GM12874 (cell line): ENCODE results near the gene MPP3.

Experiments
- CTCF ChIP-seq: IDR thresholded peaks from 2 replicates; pipeline ENCODE4 v1.5.1; 2011; ENCODE audit warnings: low read depth, mild to moderate bottlenecking, control low read depth, low read length, moderate library complexity; ENCODE audit not compliant: insufficient read depth

MPP3 gene

GRCh38 chr17:43770957-43771356, 62.0 kb downstream of the MPP3 start:
- TF ChIP-seq CTCF = no peak

GRCh38 chr17:43769859-43770258, 63.1 kb downstream of the MPP3 start:
- TF ChIP-seq CTCF = no peak

- TF ChIP-seq CTCF = no peak
These were observed 63.5 kb downstream of the MPP3 start for GRCh38 chr17:43769426-43769825.

GRCh38 chr17:43768943-43769342, 64.0 kb downstream of the MPP3 start:
- no peak for TF ChIP-seq CTCF

- TF ChIP-seq CTCF = no peak
These were observed 64.6 kb downstream of the MPP3 start for GRCh38 chr17:43768382-43768781.

- no peak for TF ChIP-seq CTCF
These were observed 65.3 kb downstream of the MPP3 start for GRCh38 chr17:43767713-43768059.

GRCh38 chr17:43767053-43767712, 65.8 kb downstream of the MPP3 start:
- TF ChIP-seq CTCF = no peak

GRCh38 chr17:43766413-43767052, 66.4 kb downstream of the MPP3 start:
- peak; percentile 81 for TF ChIP-seq CTCF
